OCI-LY3 (cell line): ENCODE results near the gene LOXL3.

Source experiments
- CTCF ChIP-seq: fragments of 200-600, 300-600 bp; sonication (generic); IDR thresholded peaks from 2 replicates; pipeline ENCODE4 v1.5.1; 2014; ENCODE audit warnings: antibody characterized with exemption, low read length, low read depth
- EZH2phosphoT487 ChIP-seq: fragments of 200-600 bp; shearing (Covaris generic); IDR thresholded peaks from 2 replicates; pipeline ENCODE4 v1.6.1; 2018; ENCODE audit warnings: antibody characterized with exemption, mixed run types, low read depth

DNA sequence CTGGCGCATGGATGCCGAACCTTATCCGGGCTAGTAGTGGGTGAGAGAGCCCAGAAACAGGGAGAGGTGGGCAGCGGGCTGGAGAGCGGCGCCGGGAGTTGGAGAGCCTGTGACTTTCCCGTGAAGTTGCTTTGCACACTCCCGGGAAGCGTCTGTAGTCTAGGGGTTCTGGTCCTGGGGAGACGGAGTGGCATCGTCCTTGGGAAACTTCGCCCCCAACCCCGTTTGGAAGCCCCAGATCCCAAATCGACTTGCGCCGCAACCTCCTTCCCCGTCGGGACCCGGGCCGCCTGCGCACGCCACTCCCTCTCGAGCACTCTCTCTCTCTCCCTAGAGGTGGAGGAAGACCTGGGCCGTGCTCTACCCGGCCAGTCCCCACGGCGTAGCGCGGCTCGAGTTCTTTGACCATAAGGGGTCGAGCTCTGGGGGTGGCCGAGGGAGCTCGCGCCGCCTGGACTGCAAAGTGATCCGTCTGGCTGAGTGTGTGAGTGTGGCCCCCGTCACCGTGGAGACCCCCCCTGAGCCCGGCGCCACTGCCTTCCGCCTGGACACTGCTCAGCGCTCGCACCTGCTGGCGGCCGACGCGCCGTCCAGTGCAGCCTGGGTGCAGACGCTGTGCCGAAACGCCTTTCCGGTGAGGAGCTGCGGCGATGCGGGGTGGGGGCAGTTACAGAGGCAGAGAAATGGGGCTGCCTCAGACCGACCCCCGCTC, 1.2 kb upstream of the LOXL3 start:
- TF ChIP-seq CTCF: no peak
- TF ChIP-seq EZH2phosphoT487: no peak
